ENCODE data around the gene SCN10A.

The SCN10A gene

GRCh38 chr3:38746641-38747040 lies 69.4 kb downstream of the SCN10A start:
- no peaks in the 10 kb centered on the region for H3K36me3 ChIP-seq (ENCODE audit: control insufficient read depth, insufficient read depth, low read length)
- H2BK5ac ChIP-seq (ENCODE audit: low read length): no peak overlapping the region
- H3K79me1 ChIP-seq (ENCODE audit: low read length): no peaks in the 10 kb centered on the region
- H3K23ac ChIP-seq (ENCODE audit: low read length): no peak overlapping the region
- no peak overlapping the region for H4K5ac ChIP-seq (ENCODE audit: low read length)
- no peak overlapping the region for H3K4me3 ChIP-seq (ENCODE audit: low read length)
- H3K4ac ChIP-seq (ENCODE audit: low read depth, low read length): no peak overlapping the region
- no CpG with 5 or more reads among the region's 1 CpG for WGBS (ENCODE audit: extremely low coverage, insufficient coverage, low lambda C conversion rate)
- no peak for DNase-seq
- no peak overlapping the region for H3K27ac ChIP-seq (ENCODE audit: low read depth, low read length)
- H3K4me2 ChIP-seq (ENCODE audit: low read length): no peak overlapping the region
- H3K79me2 ChIP-seq (ENCODE audit: control insufficient read depth, insufficient read depth, low read length): no peaks in the 10 kb centered on the region
- H3K4me1 ChIP-seq (ENCODE audit: control insufficient read depth, low read depth, low read length): no peaks in the 10 kb centered on the region
- H2BK15ac ChIP-seq (replicated peaks; ENCODE audit: low read depth): no peak overlapping the region
- no peak overlapping the region for H2AK5ac ChIP-seq (ENCODE audit: low read length)
- H3K27me3 ChIP-seq (ENCODE audit: insufficient read depth, low read length, poor library complexity): no peaks in the 10 kb centered on the region
- no peak overlapping the region for H3K56ac ChIP-seq (ENCODE audit: low read length)
- H4K8ac ChIP-seq (ENCODE audit: low read depth, low read length): no peak overlapping the region
- no peak overlapping the region for H2BK120ac ChIP-seq (ENCODE audit: low read depth, low read length)
- H3K9ac ChIP-seq (ENCODE audit: low read length): no peak overlapping the region
- H3K18ac ChIP-seq (ENCODE audit: low read length): no peak overlapping the region

- H3K27me3 ChIP-seq (ENCODE audit: insufficient read depth, low read length, poor library complexity): no peaks in the 10 kb centered on the region
- WGBS (ENCODE audit: extremely low coverage, insufficient coverage, low lambda C conversion rate): no CpG with 5 or more reads among the region's 7 CpGs
- no peak overlapping the region for H3K27ac ChIP-seq (ENCODE audit: low read depth, low read length)
- H3K4ac ChIP-seq (ENCODE audit: low read depth, low read length): no peak overlapping the region
- no peak overlapping the region for H3K23ac ChIP-seq (ENCODE audit: low read length)
- no peaks in the 10 kb centered on the region for H3K36me3 ChIP-seq (ENCODE audit: control insufficient read depth, insufficient read depth, low read length)
- H2BK5ac ChIP-seq (ENCODE audit: low read length): no peak overlapping the region
- no peak overlapping the region for H2BK120ac ChIP-seq (ENCODE audit: low read depth, low read length)
- H3K4me3 ChIP-seq (ENCODE audit: low read length): no peak overlapping the region
- no peak overlapping the region for H4K8ac ChIP-seq (ENCODE audit: low read depth, low read length)
- no peaks in the 10 kb centered on the region for H3K79me1 ChIP-seq (ENCODE audit: low read length)
- H3K4me1 ChIP-seq (ENCODE audit: control insufficient read depth, low read depth, low read length): no peaks in the 10 kb centered on the region
- H3K9ac ChIP-seq (ENCODE audit: low read length): no peak overlapping the region
- H4K5ac ChIP-seq (ENCODE audit: low read length): no peak overlapping the region
- no peak overlapping the region for H3K18ac ChIP-seq (ENCODE audit: low read length)
- H2AK5ac ChIP-seq (ENCODE audit: low read length): no peak overlapping the region
- no peak for DNase-seq
- H3K79me2 ChIP-seq (ENCODE audit: control insufficient read depth, insufficient read depth, low read length): no peaks in the 10 kb centered on the region
- no peak overlapping the region for H3K4me2 ChIP-seq (ENCODE audit: low read length)
- no peak overlapping the region for H2BK15ac ChIP-seq (replicated peaks; ENCODE audit: low read depth)
- H3K56ac ChIP-seq (ENCODE audit: low read length): no peak overlapping the region
These were observed 73.0 kb downstream of the SCN10A start for GRCh38 chr3:38743043-38743442.

GRCh38 chr3:38742550-38742949 lies 73.5 kb downstream of the SCN10A start:
- H3K27ac ChIP-seq (ENCODE audit: low read depth, low read length): no peak overlapping the region
- no peak overlapping the region for H3K4me3 ChIP-seq (ENCODE audit: low read length)
- no peak overlapping the region for H4K5ac ChIP-seq (ENCODE audit: low read length)
- H2AK5ac ChIP-seq (ENCODE audit: low read length): no peak overlapping the region
- H3K4me1 ChIP-seq (ENCODE audit: control insufficient read depth, low read depth, low read length): no peaks in the 10 kb centered on the region
- no peak overlapping the region for H3K4ac ChIP-seq (ENCODE audit: low read depth, low read length)
- no peaks in the 10 kb centered on the region for H3K36me3 ChIP-seq (ENCODE audit: control insufficient read depth, insufficient read depth, low read length)
- no peak overlapping the region for H4K8ac ChIP-seq (ENCODE audit: low read depth, low read length)
- no CpG with 5 or more reads among the region's 1 CpG for WGBS (ENCODE audit: extremely low coverage, insufficient coverage, low lambda C conversion rate)
- H3K4me2 ChIP-seq (ENCODE audit: low read length): no peak overlapping the region
- no peaks in the 10 kb centered on the region for H3K79me2 ChIP-seq (ENCODE audit: control insufficient read depth, insufficient read depth, low read length)
- H2BK120ac ChIP-seq (ENCODE audit: low read depth, low read length): no peak overlapping the region
- no peak overlapping the region for H3K9ac ChIP-seq (ENCODE audit: low read length)
- H2BK15ac ChIP-seq (replicated peaks; ENCODE audit: low read depth): no peak overlapping the region
- DNase-seq: no peak
- H2BK5ac ChIP-seq (ENCODE audit: low read length): no peak overlapping the region
- no peak overlapping the region for H3K18ac ChIP-seq (ENCODE audit: low read length)
- H3K23ac ChIP-seq (ENCODE audit: low read length): no peak overlapping the region
- H3K79me1 ChIP-seq (ENCODE audit: low read length): no peaks in the 10 kb centered on the region
- H3K27me3 ChIP-seq (ENCODE audit: insufficient read depth, low read length, poor library complexity): no peaks in the 10 kb centered on the region
- H3K56ac ChIP-seq (ENCODE audit: low read length): no peak overlapping the region

DNA sequence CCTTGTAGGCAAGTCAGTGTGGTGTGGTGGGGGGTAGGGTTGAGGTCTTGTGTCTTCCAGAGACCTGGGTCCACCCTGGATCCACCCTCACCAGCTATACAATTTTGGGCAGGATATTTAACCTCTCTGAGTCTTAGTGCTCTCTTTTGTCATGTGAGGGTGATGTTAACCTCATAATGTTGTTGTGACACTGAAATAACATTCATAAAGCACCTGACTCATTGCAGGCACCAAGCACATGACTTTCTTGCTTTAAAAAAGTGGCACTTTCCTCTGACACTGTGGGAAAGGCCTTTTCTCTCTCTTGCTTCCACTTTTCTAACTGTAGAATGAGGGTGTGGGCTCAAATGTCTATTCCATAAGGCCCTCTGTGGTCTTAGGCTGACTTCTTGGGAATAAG lies 75.5 kb downstream of the SCN10A start:
- Histone ChIP-seq H3K23ac (ENCODE audit: low read length) (no peak overlapping the region), H3K27ac (ENCODE audit: low read depth, low read length) (no peak overlapping the region), H3K79me1 (ENCODE audit: low read length) (no peaks in the 10 kb centered on the region), H3K36me3 (ENCODE audit: control insufficient read depth, insufficient read depth, low read length) (no peaks in the 10 kb centered on the region), H2BK15ac (replicated peaks; ENCODE audit: low read depth) (no peak overlapping the region), H3K56ac (ENCODE audit: low read length) (no peak overlapping the region), H3K4me1 (ENCODE audit: control insufficient read depth, low read depth, low read length) (no peaks in the 10 kb centered on the region), H2BK120ac (ENCODE audit: low read depth, low read length) (no peak overlapping the region), H3K79me2 (ENCODE audit: control insufficient read depth, insufficient read depth, low read length) (no peaks in the 10 kb centered on the region), H3K4me3 (ENCODE audit: low read length) (no peak overlapping the region), H4K8ac (ENCODE audit: low read depth, low read length) (no peak overlapping the region), H3K4me2 (ENCODE audit: low read length) (no peak overlapping the region), H3K27me3 (ENCODE audit: insufficient read depth, low read length, poor library complexity) (no peaks in the 10 kb centered on the region), H2BK5ac (ENCODE audit: low read length) (no peak overlapping the region), H3K18ac (ENCODE audit: low read length) (no peak overlapping the region), H3K4ac (ENCODE audit: low read depth, low read length) (no peak overlapping the region), H4K5ac (ENCODE audit: low read length) (no peak overlapping the region), H3K9ac (ENCODE audit: low read length) (no peak overlapping the region), H2AK5ac (ENCODE audit: low read length) (no peak overlapping the region)
- no peak for DNase-seq

DNA sequence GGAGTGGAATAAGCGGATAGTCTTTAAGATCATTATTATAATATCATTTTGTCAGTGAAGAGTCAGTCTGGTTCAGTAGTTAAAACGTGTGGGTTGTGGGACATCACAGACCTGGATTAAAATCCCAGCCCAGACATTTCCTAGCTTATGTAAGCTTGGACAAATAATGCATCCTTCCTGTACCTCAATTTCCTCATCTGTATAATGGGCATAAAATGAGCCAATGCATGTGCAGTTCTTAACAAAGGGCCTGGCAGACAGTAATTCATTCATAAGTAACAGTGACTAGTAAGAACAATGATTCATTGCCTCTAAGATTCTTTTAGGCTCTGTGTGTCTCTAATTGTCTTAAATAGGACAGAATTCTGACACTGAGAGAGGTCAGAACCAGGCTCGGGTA lies 76.1 kb downstream of the SCN10A start:
- H4K8ac ChIP-seq (ENCODE audit: low read depth, low read length): no peak overlapping the region
- H3K27ac ChIP-seq (ENCODE audit: low read depth, low read length): no peak overlapping the region
- H3K56ac ChIP-seq (ENCODE audit: low read length): no peak overlapping the region
- no peak overlapping the region for H2BK5ac ChIP-seq (ENCODE audit: low read length)
- DNase-seq: no peak
- no peaks in the 10 kb centered on the region for H3K4me1 ChIP-seq (ENCODE audit: control insufficient read depth, low read depth, low read length)
- no peak overlapping the region for H4K5ac ChIP-seq (ENCODE audit: low read length)
- H3K36me3 ChIP-seq (ENCODE audit: control insufficient read depth, insufficient read depth, low read length): no peaks in the 10 kb centered on the region
- H3K23ac ChIP-seq (ENCODE audit: low read length): no peak overlapping the region
- H3K4me3 ChIP-seq (ENCODE audit: low read length): no peak overlapping the region
- H3K4ac ChIP-seq (ENCODE audit: low read depth, low read length): no peak overlapping the region
- no peak overlapping the region for H3K18ac ChIP-seq (ENCODE audit: low read length)
- H3K4me2 ChIP-seq (ENCODE audit: low read length): no peak overlapping the region
- H3K79me1 ChIP-seq (ENCODE audit: low read length): no peaks in the 10 kb centered on the region
- WGBS (ENCODE audit: extremely low coverage, insufficient coverage, low lambda C conversion rate): no CpG with 5 or more reads among the region's 3 CpGs
- H2BK120ac ChIP-seq (ENCODE audit: low read depth, low read length): no peak overlapping the region
- H3K27me3 ChIP-seq (ENCODE audit: insufficient read depth, low read length, poor library complexity): no peaks in the 10 kb centered on the region
- H2AK5ac ChIP-seq (ENCODE audit: low read length): no peak overlapping the region
- no peaks in the 10 kb centered on the region for H3K79me2 ChIP-seq (ENCODE audit: control insufficient read depth, insufficient read depth, low read length)
- no peak overlapping the region for H2BK15ac ChIP-seq (replicated peaks; ENCODE audit: low read depth)
- H3K9ac ChIP-seq (ENCODE audit: low read length): no peak overlapping the region

- WGBS (ENCODE audit: extremely low coverage, insufficient coverage, low lambda C conversion rate): no CpG with 5 or more reads among the region's 5 CpGs
- H3K56ac ChIP-seq (ENCODE audit: low read length): no peak overlapping the region
These were observed 76.7 kb downstream of the SCN10A start for GRCh38 chr3:38739396-38739689.

More at GRCh38 chr3:38739396-38739689, 76.7 kb downstream of the SCN10A start:
- H3K4me2 ChIP-seq (ENCODE audit: low read length): no peak overlapping the region
- peak; percentile 6 for DNase-seq
- no peaks in the 10 kb centered on the region for H3K4me1 ChIP-seq (ENCODE audit: control insufficient read depth, low read depth, low read length)
- H3K9ac ChIP-seq (ENCODE audit: low read length): no peak overlapping the region
- H2BK120ac ChIP-seq (ENCODE audit: low read depth, low read length): no peak overlapping the region
- no peak overlapping the region for H4K5ac ChIP-seq (ENCODE audit: low read length)
- H3K79me2 ChIP-seq (ENCODE audit: control insufficient read depth, insufficient read depth, low read length): no peaks in the 10 kb centered on the region
- no peak overlapping the region for H2AK5ac ChIP-seq (ENCODE audit: low read length)
- H3K27ac ChIP-seq (ENCODE audit: low read depth, low read length): no peak overlapping the region
- H2BK5ac ChIP-seq (ENCODE audit: low read length): no peak overlapping the region
- no peaks in the 10 kb centered on the region for H3K36me3 ChIP-seq (ENCODE audit: control insufficient read depth, insufficient read depth, low read length)
- H3K23ac ChIP-seq (ENCODE audit: low read length): no peak overlapping the region
- no peak overlapping the region for H2BK15ac ChIP-seq (replicated peaks; ENCODE audit: low read depth)
- no peak overlapping the region for H4K8ac ChIP-seq (ENCODE audit: low read depth, low read length)
- H3K79me1 ChIP-seq (ENCODE audit: low read length): no peaks in the 10 kb centered on the region
- no peak overlapping the region for H3K18ac ChIP-seq (ENCODE audit: low read length)
- no peaks in the 10 kb centered on the region for H3K27me3 ChIP-seq (ENCODE audit: insufficient read depth, low read length, poor library complexity)
- H3K4ac ChIP-seq (ENCODE audit: low read depth, low read length): no peak overlapping the region
- H3K4me3 ChIP-seq (ENCODE audit: low read length): no peak overlapping the region
